DND-41 (cell line): ENCODE measurements around the gene CNTN5.

Experiments
- ATAC-seq: fragments of 200-7000 bp; cut with Tn5 transposase; 3 replicates; pipeline ENCODE4 v1.9.1; 2021; ENCODE audit warnings: low read depth; ENCODE audit not compliant: insufficient read depth
- DNase-seq: peaks from one replicate; pipeline ENCODE4 v3.0.0-alpha.2; 2020
- H2AFZ ChIP-seq: 2 replicates; pipeline ENCODE4 v1.6.0; 2012; ENCODE audit warnings: low read depth, low read length
- H3K27ac ChIP-seq: 2 replicates; pipeline ENCODE4 v1.5.1; 2012; ENCODE audit warnings: low read length, inconsistent platforms
- H3K27me3 ChIP-seq: fragments of 200-600 bp; sonication (generic); 2 replicates; pipeline ENCODE4 v1.6.0; 2012; ENCODE audit warnings: low read length, mild to moderate bottlenecking, inconsistent platforms; ENCODE audit not compliant: insufficient read depth, poor library complexity
- H3K36me3 ChIP-seq: 2 replicates; pipeline ENCODE4 v1.5.1; 2012; ENCODE audit warnings: low read length, inconsistent platforms; ENCODE audit not compliant: insufficient read depth
- H3K4me1 ChIP-seq: 2 replicates; pipeline ENCODE4 v1.5.1; 2012; ENCODE audit warnings: mild to moderate bottlenecking, low read length; ENCODE audit not compliant: insufficient read depth
- H3K4me2 ChIP-seq: 2 replicates; pipeline ENCODE4 v1.6.0; 2012; ENCODE audit warnings: mild to moderate bottlenecking, moderate library complexity, low read length, inconsistent platforms; ENCODE audit not compliant: insufficient read depth
- H3K4me3 ChIP-seq, 2 experiments: fragments of 200-600 bp in 1 of 2; shearing (Covaris generic) in 1 of 2; 2 replicates each; pipeline ENCODE4 v1.5.1; 2012 to 2016; ENCODE audit warnings: inconsistent platforms in 2 of 2, low read length in 2 of 2, mild to moderate bottlenecking in 2 of 2, low read depth in 1 of 2, moderate library complexity in 1 of 2
- H3K79me2 ChIP-seq: 2 replicates; pipeline ENCODE4 v1.6.0; 2012; ENCODE audit warnings: low read length, inconsistent platforms; ENCODE audit not compliant: insufficient read depth
- H3K9ac ChIP-seq: 2 replicates; pipeline ENCODE4 v1.6.0; 2012; ENCODE audit warnings: low read depth, mild to moderate bottlenecking, inconsistent platforms, low read length, moderate library complexity
- H3K9me3 ChIP-seq: 2 replicates; pipeline ENCODE4 v1.5.1; 2012; ENCODE audit warnings: low read length, moderate library complexity, mild to moderate bottlenecking, inconsistent platforms; ENCODE audit not compliant: insufficient read depth, severe bottlenecking
- H4K20me1 ChIP-seq: 2 replicates; pipeline ENCODE4 v1.6.0; 2012; ENCODE audit warnings: low read length; ENCODE audit not compliant: insufficient read depth
- CTCF ChIP-seq: IDR thresholded peaks from 2 replicates; pipeline ENCODE4 v1.5.1; 2012; ENCODE audit warnings: borderline replicate concordance, low read length, moderate library complexity, mild to moderate bottlenecking; ENCODE audit not compliant: poor library complexity, severe bottlenecking; ENCODE audit errors: extremely low read depth
- EZH2 ChIP-seq: IDR thresholded peaks from 3 replicates; pipeline ENCODE4 v1.6.1; 2012; ENCODE audit warnings: borderline replicate concordance, low read depth, mild to moderate bottlenecking, moderate library complexity, low read length, inconsistent platforms; ENCODE audit not compliant: severe bottlenecking

Gene CNTN5

GRCh38 chr11:99554232-99554903, 533.6 kb downstream of the CNTN5 start:
- no peaks in the 10 kb centered on the region for H4K20me1 ChIP-seq
- no peak overlapping the region for H3K9ac ChIP-seq
- H2AFZ ChIP-seq, result no peak overlapping the region
- no peak for TF ChIP-seq CTCF
- no peak for TF ChIP-seq EZH2
- no peak overlapping the region for H3K4me2 ChIP-seq
- ATAC-seq (no peak), DNase-seq (no peak)
- no peak overlapping the region for H3K27ac ChIP-seq
- no peaks in the 10 kb centered on the region for H3K79me2 ChIP-seq
- H3K27me3 ChIP-seq, result no peaks in the 10 kb centered on the region
- H3K9me3 ChIP-seq, result no peaks in the 10 kb centered on the region
- no peaks in the 10 kb centered on the region for H3K4me1 ChIP-seq
- no peaks in the 10 kb centered on the region for H3K36me3 ChIP-seq
- no peak overlapping the region for H3K4me3 ChIP-seq

GRCh38 chr11:99555486-99555885, 534.7 kb downstream of the CNTN5 start:
- no peak for DNase-seq
- H3K9me3 ChIP-seq, result no peaks in the 10 kb centered on the region
- ATAC-seq, result no peak
- H3K4me3 ChIP-seq, result no peak overlapping the region
- no peaks in the 10 kb centered on the region for H3K4me1 ChIP-seq
- H3K79me2 ChIP-seq, result no peaks in the 10 kb centered on the region
- H3K4me2 ChIP-seq, result no peak overlapping the region
- no peaks in the 10 kb centered on the region for H3K27me3 ChIP-seq
- TF ChIP-seq EZH2 (no peak), CTCF (no peak)
- H3K27ac ChIP-seq, result no peak overlapping the region
- H3K36me3 ChIP-seq, result no peaks in the 10 kb centered on the region
- no peaks in the 10 kb centered on the region for H4K20me1 ChIP-seq
- H2AFZ ChIP-seq, result no peak overlapping the region
- H3K9ac ChIP-seq, result no peak overlapping the region

GRCh38 chr11:99565333-99565732, 544.6 kb downstream of the CNTN5 start:
- Histone ChIP-seq H3K4me1 (no peaks in the 10 kb centered on the region), H3K4me2 (no peak overlapping the region), H3K9me3 (no peaks in the 10 kb centered on the region), H3K27me3 (no peaks in the 10 kb centered on the region), H3K27ac (no peak overlapping the region), H3K9ac (no peak overlapping the region), H4K20me1 (no peaks in the 10 kb centered on the region), H2AFZ (no peak overlapping the region), H3K4me3 (no peak overlapping the region), H3K79me2 (no peaks in the 10 kb centered on the region), H3K36me3 (no peaks in the 10 kb centered on the region)
- DNase-seq, result no peak
- ATAC-seq, result no peak
- TF ChIP-seq CTCF (no peak), EZH2 (no peak)
